GM18870 (cell line): ENCODE data around the gene LTBP2.

Experiments
- ATAC-seq: cut with Tn5 transposase; IDR thresholded peaks from one replicate; pipeline ENCODE4 v1.9.1; 2021; ENCODE audit warnings: moderate library complexity; ENCODE audit not compliant: unreplicated experiment

LTBP2 gene

DNA sequence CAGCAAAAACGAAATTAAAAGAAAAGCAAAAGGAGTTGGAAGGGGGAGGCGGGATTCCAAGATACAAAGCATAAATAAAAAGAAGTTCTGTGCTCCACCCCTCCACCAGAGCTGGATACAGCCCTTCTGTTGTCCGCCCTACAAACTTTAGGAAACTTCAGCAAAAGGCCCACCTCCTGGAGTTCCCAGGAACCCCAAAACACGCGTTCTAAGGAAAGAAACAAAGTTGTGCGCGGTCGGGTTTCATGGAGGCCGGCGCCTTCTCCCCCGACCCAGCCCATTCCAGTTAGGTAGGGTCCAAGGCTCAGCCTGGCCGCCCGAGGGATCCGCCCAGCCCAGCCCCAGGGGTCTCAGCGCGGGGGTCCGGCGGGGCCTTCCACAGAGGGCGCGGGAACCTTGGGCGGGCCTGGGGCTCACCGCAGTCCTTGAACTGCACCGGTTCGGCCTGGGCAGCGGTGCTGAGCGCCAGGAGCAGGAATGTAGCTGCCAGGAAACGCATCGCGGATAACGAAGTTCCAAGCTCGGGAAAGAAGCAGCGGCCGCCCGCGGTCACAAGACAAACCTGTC is 119.2 kb downstream of the LTBP2 start, which contains the start of gene NPC2:
Gene NPC2 (minus strand): TSS at position 530 of the 567 bp plus-strand sequence. CDS start 31 bp downstream, at position 499.
- ATAC-seq: peak; percentile 9

DNA sequence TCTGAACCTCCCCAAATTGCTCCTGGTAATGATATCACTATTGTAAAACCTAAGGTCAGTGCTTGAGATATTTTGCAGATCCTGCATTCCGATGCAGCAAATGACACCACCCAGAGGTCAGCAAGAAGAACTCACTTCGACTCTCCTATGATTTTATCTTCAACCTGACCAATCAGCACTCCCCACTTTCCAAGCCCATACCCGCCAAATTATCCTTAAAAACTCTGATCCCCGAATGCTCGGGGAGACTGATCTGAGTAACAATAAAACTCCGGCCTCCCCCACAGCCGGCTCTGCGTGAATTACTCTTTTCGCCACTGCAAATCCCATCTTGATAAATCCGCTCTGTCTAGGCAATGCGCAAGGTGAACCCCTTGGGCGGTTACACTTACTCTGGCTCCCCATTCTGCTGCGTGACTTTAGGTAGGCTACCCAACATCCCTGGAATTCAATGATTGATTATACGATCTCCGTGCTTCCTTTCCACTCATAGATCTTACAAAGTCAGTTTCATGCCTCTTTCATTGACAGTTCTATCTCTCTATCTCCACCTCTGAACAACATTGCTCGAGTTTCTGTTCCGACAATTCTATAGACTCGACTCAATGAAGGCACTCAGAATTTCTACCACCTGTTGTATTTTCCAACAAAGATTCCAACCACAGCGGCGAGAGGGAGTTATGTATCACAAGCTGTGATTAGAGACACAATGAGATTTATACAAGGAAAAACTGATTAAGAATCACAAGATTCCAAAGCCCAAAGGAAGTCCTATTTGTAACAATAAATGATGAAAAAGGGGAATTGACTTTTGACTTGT is 119.9 kb downstream of the LTBP2 start:
- no peak for ATAC-seq

DNA sequence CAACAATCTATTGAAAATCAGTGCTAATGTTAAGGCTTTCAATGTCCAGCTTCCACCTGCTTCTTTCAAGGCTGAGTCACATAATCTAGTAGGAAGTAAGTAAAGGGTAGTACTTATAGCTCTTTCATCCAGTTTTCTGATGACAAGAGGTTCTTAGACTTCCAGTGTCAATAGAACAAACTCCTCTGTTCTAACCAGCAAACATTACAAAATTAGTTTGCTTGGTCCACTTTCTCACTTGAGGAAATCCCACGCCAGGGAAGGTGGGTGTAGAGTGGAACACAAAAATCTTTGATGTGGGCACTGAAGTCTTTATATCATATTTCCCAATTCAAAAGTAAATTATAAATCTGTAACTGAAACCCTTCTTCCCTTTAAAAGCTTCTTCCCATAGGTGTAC is 121.6 kb downstream of the LTBP2 start:
- no peak for ATAC-seq

DNA sequence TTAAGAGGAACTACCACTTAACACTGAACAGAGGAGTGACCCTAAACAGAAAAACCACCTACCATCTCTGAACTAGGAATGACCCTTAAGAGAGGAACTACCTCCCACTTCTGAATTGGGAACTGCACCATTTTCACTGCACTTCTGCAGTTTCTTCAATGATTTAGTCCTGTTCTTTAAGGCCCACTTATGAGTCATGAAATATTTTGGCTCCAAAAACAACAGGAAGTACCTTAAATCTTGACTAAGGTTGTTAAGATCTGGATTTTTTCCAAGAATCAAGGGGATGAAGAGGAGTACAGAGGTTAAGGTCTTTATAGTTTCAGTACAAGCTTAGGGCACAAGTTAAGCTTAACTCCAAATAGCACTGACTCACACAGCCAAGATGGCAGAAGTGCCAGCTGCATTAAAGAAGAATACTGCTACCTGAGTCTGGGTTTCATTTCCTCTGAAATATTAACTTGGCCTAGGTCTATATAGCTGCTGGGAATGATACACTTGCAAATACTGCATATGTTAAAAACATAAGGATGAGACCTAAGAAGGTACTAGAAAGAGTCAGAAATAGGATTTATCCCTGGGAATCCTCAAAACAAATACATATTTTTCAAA is 123.1 kb downstream of the LTBP2 start:
- no peak for ATAC-seq

DNA sequence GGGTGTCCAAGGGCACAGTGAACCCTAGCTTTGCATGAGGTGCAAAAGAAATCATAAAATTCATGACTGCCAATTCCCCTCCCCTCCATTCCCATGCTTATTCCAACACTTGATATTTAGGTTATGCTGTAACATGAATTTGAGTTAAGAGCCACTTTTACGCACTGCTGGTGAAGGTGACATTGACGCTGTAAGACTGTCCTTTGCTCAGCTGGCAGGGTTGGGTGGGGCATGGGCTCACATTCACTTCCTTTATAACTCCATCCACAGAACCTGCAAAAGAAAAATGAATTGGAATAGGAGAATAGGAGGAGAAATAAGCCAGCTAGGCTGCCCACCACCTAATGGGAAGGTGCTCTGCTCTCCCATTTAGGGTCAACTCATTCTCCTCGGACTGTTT is 125.9 kb downstream of the LTBP2 start:
- no peak for ATAC-seq

DNA sequence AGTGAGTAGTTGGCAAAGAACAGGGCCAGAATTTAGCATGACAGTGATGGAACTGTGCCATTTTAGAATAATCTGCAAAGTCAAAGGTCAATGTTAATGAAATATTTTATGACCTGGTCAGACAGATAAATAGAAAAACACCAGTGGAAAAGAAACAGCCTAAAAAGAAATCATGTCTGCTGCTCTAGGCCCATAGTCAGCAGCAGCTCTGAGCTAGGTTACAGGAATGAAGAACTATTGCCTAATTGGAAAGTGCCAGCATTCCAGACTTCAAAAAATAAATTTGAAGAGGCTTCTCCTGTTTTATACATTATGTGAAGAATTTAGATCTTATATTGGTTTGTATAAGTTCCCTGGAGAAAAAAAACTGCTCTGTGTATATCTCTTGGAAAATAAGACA is 128.7 kb downstream of the LTBP2 start:
- no peak for ATAC-seq

DNA sequence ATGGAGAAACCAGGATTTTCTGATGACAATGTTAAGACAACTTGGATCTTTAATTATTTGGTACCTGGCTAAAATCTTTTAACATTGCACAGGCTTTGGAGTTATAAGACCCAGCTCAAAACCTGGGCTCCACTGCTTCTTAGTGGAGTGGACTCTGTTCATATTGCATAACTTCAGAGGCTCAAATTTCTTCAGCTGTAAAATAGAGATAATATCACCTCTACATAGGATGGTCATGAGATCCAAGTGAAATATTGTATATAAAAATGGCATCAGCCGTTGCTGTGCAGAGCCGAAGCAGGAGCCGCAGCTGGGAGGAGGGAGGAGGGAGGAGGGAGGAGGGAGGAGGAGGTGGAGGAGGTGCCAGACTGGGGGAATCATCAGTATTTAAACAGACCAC is 129.5 kb downstream of the LTBP2 start:
- ATAC-seq: no peak

DNA sequence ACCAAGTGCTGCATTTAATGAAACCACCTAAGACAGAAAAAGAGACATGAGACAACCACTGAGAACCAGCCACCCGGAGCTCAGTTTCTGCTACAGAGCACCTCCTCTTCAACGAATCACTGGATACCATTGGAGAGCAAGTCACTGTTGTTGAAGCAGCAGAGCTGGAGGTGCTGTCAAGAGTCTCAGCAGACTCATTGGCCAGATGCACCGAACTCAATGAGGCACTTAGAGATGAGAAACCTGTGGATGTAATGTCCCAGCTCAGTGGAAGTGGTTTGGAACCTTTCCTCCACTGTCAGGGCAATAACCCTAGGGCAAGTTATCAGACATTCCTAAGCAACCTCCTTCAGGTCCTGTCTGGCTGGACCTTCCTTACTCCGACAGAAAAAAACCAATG is 132.0 kb downstream of the LTBP2 start:
- no peak for ATAC-seq

DNA sequence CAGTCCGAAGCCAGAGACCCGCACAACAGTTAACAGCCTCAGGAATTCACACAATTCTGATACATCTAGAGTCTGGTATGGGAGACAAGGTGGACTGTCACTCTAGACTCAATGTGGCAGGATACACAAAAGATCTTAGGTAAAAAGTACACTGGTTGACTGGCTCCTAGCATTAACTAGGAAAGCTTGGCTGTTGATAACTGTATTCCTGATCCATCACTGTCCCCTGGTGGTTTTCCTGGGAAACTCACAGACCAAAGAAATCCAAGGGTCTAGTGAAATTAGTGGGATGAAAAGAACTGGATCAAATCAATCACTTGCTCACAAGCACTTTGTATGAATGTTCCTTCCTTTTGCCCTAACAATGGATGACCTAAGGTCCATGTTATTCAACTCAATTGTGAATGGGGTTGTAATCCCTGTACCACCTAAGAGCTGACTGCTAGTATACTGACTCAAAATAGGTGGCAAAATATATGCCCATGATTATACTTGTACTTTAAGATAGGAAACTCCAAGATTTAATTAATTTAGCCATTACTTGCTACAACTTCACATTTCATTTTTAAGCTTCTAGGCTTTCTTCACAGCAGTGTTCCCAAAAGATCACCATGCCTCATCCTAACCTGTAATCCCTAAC is 132.9 kb downstream of the LTBP2 start:
- no peak for ATAC-seq

DNA sequence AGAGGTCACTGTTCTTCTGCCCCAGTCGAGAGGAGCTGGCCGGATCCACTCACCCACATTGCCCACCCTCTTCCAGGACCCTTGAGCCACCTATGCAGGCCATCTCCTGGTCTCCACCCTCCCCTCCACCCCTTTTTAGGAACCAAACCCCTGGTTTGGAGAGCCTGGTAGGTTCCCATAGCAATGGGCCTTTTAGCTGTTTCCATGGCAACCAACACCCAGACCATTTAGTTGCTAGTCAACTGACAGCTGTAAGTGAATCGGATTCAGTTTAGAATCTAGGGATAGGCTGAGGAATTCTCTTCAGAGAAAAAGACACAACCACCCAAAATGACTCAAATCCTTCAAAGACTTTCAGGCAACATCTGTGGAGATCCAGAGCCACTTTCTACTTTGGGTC is 135.4 kb downstream of the LTBP2 start:
- ATAC-seq: no peak

DNA sequence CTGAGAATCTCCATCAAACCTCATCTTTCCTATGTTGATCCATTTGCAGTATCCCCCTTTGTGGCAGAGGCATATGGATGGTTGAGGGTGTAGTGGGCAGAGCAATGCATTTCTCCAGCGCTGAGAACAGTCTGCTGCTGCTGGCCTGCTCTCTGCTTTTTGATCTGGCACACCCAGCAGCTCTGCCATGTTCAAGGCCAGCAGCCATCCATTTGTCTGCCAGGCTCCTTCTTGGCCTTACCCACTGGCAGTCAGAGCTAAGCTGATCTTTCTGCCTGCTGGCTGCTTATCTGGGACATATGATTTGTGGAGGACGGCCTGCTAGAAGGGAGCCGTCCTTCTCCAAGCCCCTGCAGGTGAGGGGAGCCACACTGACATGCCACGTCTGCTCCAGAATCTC is 135.9 kb downstream of the LTBP2 start:
- no peak for ATAC-seq

DNA sequence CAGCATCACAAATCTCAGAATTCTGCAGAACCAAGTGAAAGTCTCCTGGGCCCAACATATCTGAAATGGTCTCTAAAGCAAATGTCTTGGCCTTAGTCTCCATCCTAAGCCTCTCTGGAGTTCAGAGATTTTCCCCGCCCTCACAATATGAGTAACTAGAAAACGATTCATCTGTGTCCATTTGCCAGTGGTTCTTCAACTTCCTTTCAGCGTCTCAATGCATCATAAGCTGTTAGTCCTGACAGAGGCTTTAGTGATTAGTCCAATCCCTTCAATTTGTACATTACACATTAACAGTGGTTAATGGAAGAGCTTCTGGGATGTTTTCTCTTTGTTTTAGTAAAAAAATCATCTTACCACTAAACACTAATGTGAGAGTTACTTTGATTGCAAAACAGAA is 136.4 kb downstream of the LTBP2 start:
- no peak for ATAC-seq

DNA sequence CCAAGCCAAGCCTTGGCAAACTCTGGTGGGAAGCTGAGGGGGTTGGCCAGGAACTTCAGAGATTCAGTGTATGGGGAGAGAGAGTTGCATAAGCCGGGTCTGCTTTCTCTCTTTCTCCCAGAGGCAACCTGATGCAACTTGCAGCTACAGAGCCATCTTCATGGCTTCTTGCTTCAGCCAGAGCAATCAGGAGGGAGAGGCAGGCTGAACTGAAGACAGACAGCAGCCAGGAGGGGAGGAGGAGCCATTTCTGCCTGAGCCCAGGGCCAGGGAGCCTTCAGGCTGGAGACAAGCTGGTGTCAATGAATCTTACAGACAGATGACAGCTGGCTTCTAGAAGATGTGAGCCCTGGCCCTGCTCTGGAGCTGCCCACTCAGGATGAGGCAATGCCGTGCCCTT is 137.7 kb downstream of the LTBP2 start:
- ATAC-seq: no peak

DNA sequence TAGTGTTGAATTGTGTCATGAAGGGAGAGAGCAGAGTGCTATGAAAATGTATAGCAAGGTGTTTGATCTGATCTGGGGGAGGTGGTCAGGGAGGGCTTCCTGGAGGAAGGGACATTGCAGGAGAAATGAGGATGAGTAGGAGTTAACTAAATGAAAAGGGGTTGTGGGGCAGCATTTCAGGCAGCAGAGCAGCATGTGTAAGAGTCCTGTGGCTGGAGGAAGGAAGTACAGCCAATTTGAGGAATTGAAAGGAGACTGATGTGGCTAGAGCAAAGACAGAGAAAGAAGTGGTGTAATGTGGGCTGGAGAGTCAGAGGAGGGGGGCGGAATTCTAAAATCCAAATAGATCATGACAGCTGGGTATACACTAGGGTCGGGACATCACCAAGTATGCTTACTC is 139.4 kb downstream of the LTBP2 start:
- ATAC-seq: no peak

DNA sequence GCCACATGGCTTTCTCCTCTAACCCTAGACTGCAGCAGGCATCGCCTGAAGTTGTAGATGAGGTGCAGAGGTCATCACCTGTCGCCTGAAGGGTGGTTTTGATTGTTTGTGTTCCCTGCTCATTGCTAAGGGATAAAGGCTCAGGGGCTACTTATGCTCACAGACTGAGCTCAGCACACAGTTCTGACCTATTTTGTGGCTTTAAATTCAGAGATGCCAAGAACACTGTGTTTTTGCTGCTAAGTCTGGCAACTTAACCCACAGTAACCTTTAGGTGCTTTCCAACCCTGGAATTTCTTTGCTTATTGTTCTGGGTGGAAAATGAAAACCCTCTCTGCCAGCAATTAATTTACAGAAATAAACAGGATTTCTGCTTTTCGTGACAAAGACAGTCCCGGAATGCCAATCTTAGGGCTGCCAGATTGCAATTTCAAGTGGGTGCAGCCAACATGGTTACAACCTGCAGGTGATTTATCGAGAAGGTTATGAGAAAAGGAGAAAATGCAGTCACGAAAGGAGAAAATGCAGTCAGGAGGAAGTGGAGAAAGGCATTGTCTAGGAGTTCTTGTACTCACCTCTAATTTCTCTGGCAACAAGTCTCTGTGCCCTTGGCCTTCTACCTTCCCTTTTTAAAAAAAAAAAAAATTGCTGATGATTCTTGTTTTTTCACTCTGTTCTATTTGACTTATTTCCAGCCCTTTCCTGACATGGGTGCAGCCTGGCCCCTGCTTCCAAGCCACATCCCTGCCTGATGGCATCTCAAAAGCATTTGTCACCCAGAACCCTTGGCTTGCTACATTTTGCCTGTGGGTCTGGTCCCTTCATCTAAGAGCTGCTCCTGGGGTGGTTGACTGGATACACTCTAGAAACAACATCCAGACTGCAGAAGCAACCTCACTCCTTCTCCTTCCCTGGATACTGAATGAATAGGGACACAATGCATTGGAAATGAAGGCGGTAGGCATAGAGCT is 142.2 kb downstream of the LTBP2 start:
- no peak for ATAC-seq

DNA sequence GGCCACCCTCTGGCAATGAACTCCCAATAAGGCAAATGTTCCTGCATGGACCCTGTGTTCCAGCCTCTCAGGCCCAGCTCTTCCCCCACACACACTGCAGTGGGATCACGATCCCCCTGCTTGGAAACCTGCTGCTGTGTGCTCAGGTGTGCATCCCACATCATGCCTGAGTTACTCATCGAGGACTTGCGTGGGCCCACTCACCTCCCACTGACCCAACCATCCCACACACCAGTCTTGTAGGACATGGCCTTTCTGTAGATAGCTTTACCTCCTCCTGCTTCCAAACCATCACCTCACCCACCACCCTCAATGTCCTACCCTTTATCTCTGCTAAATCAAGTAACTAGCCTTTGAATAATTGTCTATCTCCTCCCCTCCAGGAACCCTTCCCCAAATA is 143.5 kb downstream of the LTBP2 start:
- no peak for ATAC-seq

DNA sequence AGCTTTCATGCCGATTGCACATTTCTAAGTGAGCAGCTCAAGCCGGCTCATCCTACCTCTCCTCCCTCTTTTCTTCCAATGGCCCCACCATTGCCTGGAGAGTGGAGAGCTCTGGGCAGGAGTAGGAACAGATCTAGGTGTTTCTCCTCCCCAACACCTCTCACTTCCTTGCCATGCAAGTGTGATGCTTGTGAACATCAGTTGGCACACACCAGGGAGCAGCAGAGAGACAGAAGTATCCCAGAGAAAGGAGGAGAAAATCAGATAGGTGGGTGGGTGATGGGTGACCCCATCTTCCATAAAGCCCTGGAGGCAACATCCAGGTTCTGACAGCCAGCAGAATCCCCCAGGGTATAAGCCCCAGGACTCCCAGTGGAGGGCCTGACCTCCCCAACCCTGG is 146.7 kb downstream of the LTBP2 start:
- no peak for ATAC-seq

DNA sequence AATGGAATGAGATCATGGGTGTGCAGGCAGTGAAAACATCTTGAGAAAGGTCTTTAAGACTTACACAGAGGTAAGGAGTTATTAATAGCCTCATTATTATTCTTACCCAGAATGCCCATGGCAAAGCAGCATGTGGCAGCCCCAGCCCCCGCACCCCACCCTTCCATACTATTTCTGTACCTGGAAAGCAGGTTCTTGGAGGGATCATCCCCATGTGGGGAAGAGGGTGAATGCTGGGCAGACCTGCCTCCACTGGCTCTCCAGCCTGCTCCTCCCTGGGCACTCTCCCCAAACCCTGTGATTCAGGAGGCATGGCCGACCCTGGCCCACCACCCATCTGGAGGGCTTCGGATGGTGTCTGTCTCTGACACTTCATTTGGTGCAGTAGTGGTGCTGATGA is 147.3 kb downstream of the LTBP2 start:
- ATAC-seq: no peak

DNA sequence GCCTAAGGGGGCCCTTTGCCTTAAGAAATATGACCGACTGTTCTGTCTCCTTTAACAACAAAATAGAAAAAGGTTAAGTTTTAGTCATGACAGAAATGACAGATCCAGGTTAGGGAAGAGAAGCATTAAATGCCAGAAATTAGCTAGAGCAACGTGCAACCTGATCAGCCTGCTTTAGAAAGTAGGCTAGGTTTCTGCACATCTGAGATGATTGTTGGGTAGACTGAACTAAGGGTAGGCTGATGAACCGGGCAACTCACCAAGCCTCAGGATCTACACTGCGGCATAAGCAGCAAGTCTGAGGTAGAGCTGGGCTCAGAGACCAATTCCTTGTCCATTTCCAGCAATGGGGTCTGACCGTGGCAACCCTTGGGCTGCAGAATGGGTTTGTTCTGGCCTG is 148.3 kb downstream of the LTBP2 start:
- ATAC-seq: no peak

DNA sequence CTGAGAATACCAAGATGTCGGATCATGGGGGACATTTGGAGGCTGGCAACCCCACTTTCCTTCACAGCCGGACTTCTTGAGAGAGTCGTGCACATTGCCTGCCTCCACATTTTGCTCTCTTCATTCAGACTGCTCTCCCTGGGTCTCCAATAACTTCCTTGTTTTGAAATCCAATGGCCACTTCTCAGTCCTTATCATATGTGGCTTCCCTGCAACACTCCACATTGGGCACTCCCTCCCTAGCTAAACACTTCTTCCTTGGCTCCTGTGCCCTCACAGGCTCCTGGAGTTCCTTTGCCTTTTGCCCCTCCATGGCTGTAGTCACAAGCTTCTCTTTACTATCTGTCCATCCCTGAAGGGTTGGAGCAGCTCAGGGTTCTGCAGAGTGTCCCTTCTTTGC is 149.0 kb downstream of the LTBP2 start:
- ATAC-seq: no peak

DNA sequence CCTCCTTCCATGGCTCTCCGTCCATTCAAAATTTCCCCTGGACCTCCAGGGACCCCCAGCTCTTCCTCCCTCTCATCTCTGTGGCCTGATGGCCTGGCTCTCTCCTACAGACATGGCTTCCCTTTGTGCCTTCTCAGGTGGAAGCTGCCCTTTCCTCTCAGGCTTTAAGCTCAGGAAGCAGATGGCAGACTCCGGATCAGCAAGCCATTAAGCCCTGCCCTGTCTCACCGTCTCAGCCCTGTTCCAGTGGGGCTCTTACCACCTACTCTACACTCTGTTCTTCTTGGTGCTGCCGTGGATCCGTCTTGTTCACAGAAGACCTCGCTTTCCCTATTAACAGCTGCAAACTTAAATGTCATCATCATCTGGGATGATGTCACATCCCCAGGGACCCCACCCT is 152.1 kb downstream of the LTBP2 start:
- no peak for ATAC-seq
